H1 (cell line): ENCODE results near the gene KERA. TPM values are rescaled to one million over a fixed set of nuclear protein-coding genes. Genes with fewer than 3 reads are reported as not detected.

Source experiments
- CTCF ChIA-PET: fragments of 300-600 bp; sonication (Branson Sonifier 250); formaldehyde crosslinking; loops from one replicate; lab custom pipeline; 2021; ENCODE audit not compliant: partially characterized antibody; lab: Charles Lee
- POLR2A ChIA-PET: fragments of 300-600 bp; sonication (Branson Sonifier 250); formaldehyde crosslinking; loops from one replicate; lab custom pipeline; 2021; ENCODE audit warnings: inconsistent platforms; ENCODE audit not compliant: partially characterized antibody; lab: Charles Lee
- DNase-seq, 2 experiments: peaks; one replicate each; pipeline versions ENCODE4 v3.0.0 to v3.0.0-alpha.2; 2010 to 2022; ENCODE audit warnings: low spot score in 2 of 2, low read depth in 1 of 2, mixed read lengths in 1 of 2
- FAIRE-seq: peaks from 2 replicates; lab custom pipeline; 2011; peaks lifted over from hg19 to GRCh38; lab: Jason Lieb, UNC
- H2AFZ ChIP-seq: 2 replicates; pipeline ENCODE4 v1.8.1; 2012; ENCODE audit warnings: low read length, inconsistent platforms
- H2AK5ac ChIP-seq: 2 replicates; pipeline ENCODE4 v1.6.1; 2013; ENCODE audit warnings: low read depth, low read length
- H2BK120ac ChIP-seq: replicated peaks from 2 replicates; pipeline ENCODE3; 2013; ENCODE audit warnings: low read depth, low read length, inconsistent platforms
- H2BK12ac ChIP-seq: 2 replicates; pipeline ENCODE4 v1.6.1; 2013; ENCODE audit warnings: low read depth, low read length
- H2BK15ac ChIP-seq: 2 replicates; pipeline ENCODE4 v1.6.1; 2013; ENCODE audit warnings: low read length
- H2BK20ac ChIP-seq: 2 replicates; pipeline ENCODE4 v1.6.1; 2013; ENCODE audit warnings: low read length
- H2BK5ac ChIP-seq: 2 replicates; pipeline ENCODE4 v1.6.1; 2013; ENCODE audit warnings: low read depth, low read length
- H3K14ac ChIP-seq: 2 replicates; pipeline ENCODE4 v1.6.1; 2013; ENCODE audit warnings: inconsistent platforms; ENCODE audit not compliant: insufficient read length
- H3K18ac ChIP-seq: 2 replicates; pipeline ENCODE4 v1.6.1; 2013; ENCODE audit warnings: low read length; ENCODE audit errors: extremely low read depth
- H3K23ac ChIP-seq: 2 replicates; pipeline ENCODE4 v1.6.1; 2013; ENCODE audit warnings: inconsistent platforms; ENCODE audit not compliant: insufficient read length
- H3K23me2 ChIP-seq: 2 replicates; pipeline ENCODE4 v1.6.1; 2013; ENCODE audit warnings: low read depth, low read length
- H3K27ac ChIP-seq: 2 replicates; pipeline ENCODE4 v1.6.1; 2011; ENCODE audit warnings: low read depth, low read length, inconsistent platforms
- H3K27me3 ChIP-seq, 4 experiments: replicated peaks in 1 of 4; 1 replicate in 1 of 4; 2 replicates in 3 of 4; pipeline versions ENCODE4 v1.6.1 to v1.8.1; 2011 to 2013; ENCODE audit warnings: low read length in 3 of 4, mild to moderate bottlenecking in 3 of 4, inconsistent platforms in 2 of 4, mixed read lengths in 2 of 4, moderate library complexity in 1 of 4; ENCODE audit not compliant: control insufficient read depth in 3 of 4, insufficient read depth in 3 of 4; ENCODE audit errors: extremely low read depth in 1 of 4
- H3K36me3 ChIP-seq, 4 experiments: 2 replicates each; pipeline versions ENCODE4 v1.6.1 to v1.8.1; 2011 to 2013; ENCODE audit warnings: mild to moderate bottlenecking in 4 of 4, low read length in 3 of 4, moderate library complexity in 2 of 4, control low read depth in 1 of 4, inconsistent platforms in 1 of 4; ENCODE audit not compliant: insufficient read depth in 4 of 4, control insufficient read depth in 2 of 4
- H3K4ac ChIP-seq: replicated peaks from 2 replicates; pipeline ENCODE3; 2013; ENCODE audit warnings: low read length, low read depth, mixed read lengths, inconsistent platforms; ENCODE audit not compliant: insufficient read length
- H3K4me1 ChIP-seq, 4 experiments: replicated peaks in 1 of 4; 1 replicate in 1 of 4; 2 replicates in 3 of 4; pipeline versions ENCODE4 v1.6.1 to v1.8.1; 2011 to 2013; ENCODE audit warnings: low read length in 3 of 4, inconsistent platforms in 2 of 4, mixed read lengths in 1 of 4; ENCODE audit not compliant: insufficient read depth in 4 of 4, control insufficient read depth in 3 of 4
- H3K4me2 ChIP-seq, 2 experiments: 2 replicates each; pipeline versions ENCODE4 v1.6.1 to v1.8.1; 2011 to 2013; ENCODE audit warnings: low read depth in 2 of 2, low read length in 2 of 2, control low read depth in 1 of 2, inconsistent platforms in 1 of 2, mild to moderate bottlenecking in 1 of 2; ENCODE audit not compliant: insufficient read depth in 1 of 2
- H3K4me3 ChIP-seq, 4 experiments: fragments of 200-600, 300-600 bp in 1 of 4; sonication (generic), shearing (Covaris generic), sonication (Bioruptor Twin) in 1 of 4; 2 replicates each; pipeline versions ENCODE4 v1.5.1 to v1.8.1; 2011 to 2016; ENCODE audit warnings: low read length in 4 of 4, low read depth in 3 of 4, control low read depth in 2 of 4, inconsistent platforms in 2 of 4, mild to moderate bottlenecking in 2 of 4, mixed read lengths in 1 of 4, moderate library complexity in 1 of 4; ENCODE audit not compliant: insufficient read depth in 2 of 4; ENCODE audit errors: extremely low read depth in 1 of 4
- H3K56ac ChIP-seq: replicated peaks from 2 replicates; pipeline ENCODE3; 2013; ENCODE audit warnings: low read depth, mild to moderate bottlenecking, mixed read lengths, low read length, inconsistent platforms; ENCODE audit not compliant: insufficient read length
- H3K79me1 ChIP-seq: 2 replicates; pipeline ENCODE4 v1.6.1; 2013; ENCODE audit warnings: low read depth, low read length, control low read depth
- H3K79me2 ChIP-seq, 2 experiments: 2 replicates each; pipeline versions ENCODE4 v1.6.1 to v1.8.1; 2012 to 2013; ENCODE audit warnings: low read length in 2 of 2, mild to moderate bottlenecking in 2 of 2, inconsistent platforms in 1 of 2; ENCODE audit not compliant: insufficient read depth in 2 of 2, control insufficient read depth in 1 of 2
- H3K9ac ChIP-seq, 4 experiments: replicated peaks in 1 of 4; 1 replicate in 1 of 4; 2 replicates in 3 of 4; pipeline versions ENCODE4 v1.6.1 to v1.8.1; 2011 to 2013; ENCODE audit warnings: low read depth in 3 of 4, low read length in 3 of 4, control low read depth in 2 of 4, mild to moderate bottlenecking in 2 of 4, moderate library complexity in 2 of 4, inconsistent platforms in 1 of 4; ENCODE audit errors: extremely low read depth in 1 of 4
- H3K9me3 ChIP-seq, 2 experiments: 2 replicates each; pipeline versions ENCODE4 v1.6.1 to v1.8.1; 2012 to 2013; ENCODE audit warnings: mild to moderate bottlenecking in 2 of 2, moderate library complexity in 2 of 2, control low read depth in 1 of 2, inconsistent platforms in 1 of 2, low read depth in 1 of 2, low read length in 1 of 2, mixed read lengths in 1 of 2; ENCODE audit not compliant: insufficient read depth in 2 of 2
- H4K20me1 ChIP-seq, 2 experiments: replicated peaks in 1 of 2; 2 replicates each; pipeline versions ENCODE3 to v1.8.1; 2011 to 2013; ENCODE audit warnings: inconsistent platforms in 2 of 2, low read length in 2 of 2, mild to moderate bottlenecking in 1 of 2; ENCODE audit not compliant: insufficient read depth in 2 of 2, control insufficient read depth in 1 of 2
- H4K5ac ChIP-seq: 2 replicates; pipeline ENCODE4 v1.6.1; 2013; ENCODE audit warnings: low read length, low read depth, mixed read lengths, inconsistent platforms; ENCODE audit not compliant: insufficient read length
- H4K8ac ChIP-seq: 2 replicates; pipeline ENCODE4 v1.8.0; 2013; ENCODE audit warnings: mild to moderate bottlenecking, moderate library complexity, low read length, inconsistent platforms; ENCODE audit not compliant: insufficient read depth; ENCODE audit errors: extremely low read depth
- H4K91ac ChIP-seq: replicated peaks from 2 replicates; pipeline ENCODE3; 2013; ENCODE audit warnings: low read length, mixed read lengths, inconsistent platforms; ENCODE audit not compliant: insufficient read length
- BACH1 ChIP-seq: IDR thresholded peaks from 2 replicates; pipeline ENCODE4 v1.6.1; 2012; ENCODE audit warnings: low read length, improper control_type of control experiment
- CTBP2 ChIP-seq: IDR thresholded peaks from 2 replicates; pipeline ENCODE4 v1.7.0; 2011; ENCODE audit warnings: borderline replicate concordance, mild to moderate bottlenecking, moderate library complexity, mixed read lengths, low read length; ENCODE audit not compliant: insufficient read depth, insufficient read length
- EP300 ChIP-seq, 2 experiments: IDR thresholded peaks; 1 replicate in 1 of 2; 2 replicates in 1 of 2; pipeline ENCODE4 v1.6.1; 2011 to 2012; ENCODE audit warnings: low read depth in 2 of 2, low read length in 2 of 2, mild to moderate bottlenecking in 2 of 2, borderline replicate concordance in 1 of 2, inconsistent platforms in 1 of 2, moderate library complexity in 1 of 2
- FOSL1 ChIP-seq: IDR thresholded peaks from 2 replicates; pipeline ENCODE4 v1.6.1; 2011; ENCODE audit warnings: mild to moderate bottlenecking, low read depth, low read length, moderate library complexity; ENCODE audit not compliant: insufficient read depth
- HDAC6 ChIP-seq: IDR thresholded peaks from one replicate; pipeline ENCODE4 v1.7.1; 2012; ENCODE audit warnings: low read depth, mild to moderate bottlenecking, inconsistent platforms, low read length, moderate library complexity
- KDM4A ChIP-seq: IDR thresholded peaks from one replicate; pipeline ENCODE4 v1.7.1; 2012; ENCODE audit warnings: low read depth, mild to moderate bottlenecking, moderate library complexity, low read length, inconsistent platforms; ENCODE audit not compliant: severe bottlenecking
- RBBP5 ChIP-seq: IDR thresholded peaks from 2 replicates; pipeline ENCODE4 v1.7.1; 2012; ENCODE audit warnings: low read depth, mild to moderate bottlenecking, inconsistent platforms, low read length, moderate library complexity, borderline replicate concordance
- RNF2 ChIP-seq: fragments of 200-900, 300-1000 bp; sonication (generic); IDR thresholded peaks from 2 replicates; pipeline ENCODE4 v1.7.1; 2016; ENCODE audit warnings: borderline replicate concordance, low read depth, mild to moderate bottlenecking, antibody characterized with exemption, low read length; ENCODE audit not compliant: poor library complexity, severe bottlenecking; ENCODE audit errors: missing control alignments
- SP4 ChIP-seq: IDR thresholded peaks from 2 replicates; pipeline ENCODE4 v1.6.1; 2012; ENCODE audit warnings: low read length, inconsistent platforms
- TAF7 ChIP-seq: optimal IDR thresholded peaks from 2 replicates; pipeline ENCODE3; 2011; ENCODE audit warnings: low read depth, mild to moderate bottlenecking, inconsistent platforms, low read length, moderate library complexity, borderline replicate concordance
- TEAD4 ChIP-seq: IDR thresholded peaks from 2 replicates; pipeline ENCODE4 v1.6.1; 2012; ENCODE audit warnings: low read depth, low read length, inconsistent platforms, mixed read lengths
- USF2 ChIP-seq: IDR thresholded peaks from 2 replicates; pipeline ENCODE4 v1.6.1; 2011; ENCODE audit warnings: low read length, improper control_type of control experiment
- YY1 ChIP-seq: IDR thresholded peaks from 2 replicates; pipeline ENCODE4 v1.6.1; 2011; ENCODE audit warnings: low read depth, mild to moderate bottlenecking, low read length
- WGBS, 2 experiments: shearing (Covaris generic) in 1 of 2; methylation state at CpG; one replicate each; pipeline versions ENCODE4 v1.1.6 to v1.1.7; 2013 to 2015; ENCODE audit warnings: low lambda C conversion rate in 2 of 2, mixed read lengths in 2 of 2, inconsistent platforms in 1 of 2, low coverage in 1 of 2, missing lambda C conversion rate in 1 of 2; ENCODE audit not compliant: insufficient replicate concordance in 2 of 2, insufficient coverage in 1 of 2, insufficient read length in 1 of 2; ENCODE audit errors: extremely low coverage in 1 of 2, missing lambda C conversion rate in 1 of 2; 5-methylcytosine and 5-hydroxymethylcytosine counted together
- polyA plus RNA-seq, 7 experiments: library from polyadenylated mRNA; depleted of rRNA in 3 of 7; stranded (reverse) in 5 of 7; unstranded in 2 of 7; fragments of >200 nt in 5 of 7; fragments of 200-250 nt in 2 of 7; gene quantifications; 1 replicate in 5 of 7; 2 replicates in 1 of 7; 4 replicates in 1 of 7; pipeline versions ENCODE4 v1.2.1 to v1.2.3, GENCODE V29; 2011 to 2013; ENCODE audit warnings: missing spikeins in 2 of 7, mixed read lengths in 2 of 7
- total RNA-seq: library from RNA; stranded (reverse); fragmentation: NEBNext Ultra II Directional; extraction: Animal tissue kit (Norgen Biotek cat#: 25700); gene quantifications from 2 replicates; pipeline ENCODE4 v1.2.1, GENCODE V29; 2021

Gene KERA
- total and polyA plus RNA-seq, 2 of the 8 experiments (the other 6 are each of a cell fraction or from before 2014, with no cell fraction given), result not detected

- Histone ChIP-seq H3K36me3 (no peaks in the 10 kb centered on the region), H4K20me1 (no peaks in the 10 kb centered on the region), H3K18ac (no peak overlapping the region), H4K5ac (no peak overlapping the region), H2BK12ac (no peak overlapping the region), H3K79me2 (no peaks in the 10 kb centered on the region), H3K4me3 (no peak overlapping the region), H3K4me2 (no peak overlapping the region), H3K9me3 (no peaks in the 10 kb centered on the region), H3K23me2 (no peaks in the 10 kb centered on the region), H2AFZ (no peak overlapping the region), H4K8ac (no peak overlapping the region), H4K91ac (no peak overlapping the region), H3K27me3 (no peaks in the 10 kb centered on the region), H3K9ac (no peak overlapping the region), H2BK15ac (no peak overlapping the region), H3K4me1 (no peaks in the 10 kb centered on the region), H3K4ac (no peak overlapping the region), H3K23ac (no peak overlapping the region), H3K79me1 (no peaks in the 10 kb centered on the region), H2BK5ac (no peak overlapping the region), H3K27ac (no peak overlapping the region), H2BK120ac (no peak overlapping the region), H3K56ac (no peak overlapping the region), H3K14ac (no peak overlapping the region), H2AK5ac (no peak overlapping the region), H2BK20ac (no peak overlapping the region)
- ChIA-PET POLR2A (no interaction called here), CTCF (no interaction called here)
- no peak for DNase-seq
- FAIRE-seq, result no peak
- 90% methylated on average over 1 of the region's 1 CpG; no CpG with 5 or more reads in 1 of the 2 experiments for WGBS, 2 experiments
- TF ChIP-seq TEAD4 (no peak), USF2 (no peak), YY1 (no peak), EP300 (IDR thresholded peaks at IDR 0.05; ENCODE audit: borderline replicate concordance in 1 of 2, low read depth in 2 of 2, low read length in 2 of 2) (no peak), BACH1 (no peak), TAF7 (no peak), FOSL1 (no peak), SP4 (no peak), HDAC6 (no peak), RBBP5 (no peak), KDM4A (no peak), RNF2 (no peak), CTBP2 (no peak)
Observed at GRCh38 chr12:91058786-91059185, 962 bp upstream of the KERA start.
